HTR-8/SVneo (cell line): Measurements from ENCODE around the gene WSCD1.

Experiments
- DNase-seq: peaks from one replicate; pipeline ENCODE4 v3.0.0; 2011; ENCODE audit warnings: low spot score, mixed read lengths; ENCODE audit not compliant: insufficient read length
- FAIRE-seq: peaks from 2 replicates; lab custom pipeline; 2011; peaks lifted over from hg19 to GRCh38; lab: Jason Lieb, UNC

The WSCD1 gene

DNA sequence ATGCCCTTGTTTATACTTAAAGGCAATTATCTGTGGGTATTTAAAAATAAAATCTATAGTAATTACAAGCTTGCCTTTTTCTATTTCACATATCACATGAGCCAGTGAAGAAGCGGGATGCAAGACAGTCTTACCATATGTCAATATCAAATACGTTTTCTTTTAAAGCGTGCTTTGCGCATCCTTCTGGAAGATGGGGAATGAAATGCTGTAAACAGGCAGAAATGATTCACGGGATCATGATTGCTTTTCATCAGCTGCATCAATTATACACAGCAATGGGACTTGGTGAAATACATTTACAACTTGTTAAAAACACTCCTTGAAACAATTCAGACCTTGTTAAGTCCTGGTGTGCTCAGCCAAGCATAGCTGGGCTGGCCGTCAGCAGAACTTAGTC is 72.5 kb downstream of the WSCD1 start:
- DNase-seq (no peak), FAIRE-seq (no peak)

DNA sequence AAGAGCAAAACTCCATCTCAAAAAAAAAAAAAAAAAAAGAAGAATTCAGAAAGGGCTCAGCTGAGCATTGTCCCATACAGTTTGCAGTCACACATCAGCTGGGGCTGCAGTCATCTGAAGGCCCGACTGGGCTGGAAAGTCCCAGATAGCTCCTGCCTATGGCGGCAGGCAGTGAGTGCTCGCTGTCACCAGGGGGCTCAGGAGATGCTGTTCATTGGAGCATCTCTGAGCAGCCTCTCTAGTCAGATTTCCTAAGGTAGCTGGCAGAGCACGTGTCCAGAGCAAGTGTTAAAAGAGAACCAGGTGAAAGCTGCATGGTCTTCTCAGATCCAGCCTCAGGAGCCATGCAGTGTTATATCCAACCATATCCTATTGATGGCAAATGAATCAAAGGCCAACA is 75.8 kb downstream of the WSCD1 start:
- FAIRE-seq (no peak), DNase-seq (no peak)

DNA sequence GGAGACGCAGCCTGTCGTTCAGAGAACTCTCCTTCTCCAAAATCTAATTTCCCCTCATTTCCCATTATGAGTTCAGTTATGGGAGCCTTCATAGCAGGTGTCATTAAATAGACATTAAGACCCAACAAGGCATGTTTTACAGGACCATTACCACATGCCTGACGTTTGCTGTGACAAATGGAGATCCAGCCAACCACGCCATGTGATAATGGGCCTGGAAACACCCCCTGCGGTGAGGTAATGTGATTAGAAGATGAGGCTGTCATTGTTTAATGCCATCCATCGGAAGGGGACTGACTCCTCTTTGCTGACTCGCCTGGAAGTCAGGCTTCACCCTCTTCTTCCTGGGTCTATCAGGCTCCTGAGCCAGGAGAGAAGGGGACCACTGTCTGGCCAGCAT is 76.9 kb downstream of the WSCD1 start:
- DNase-seq (no peak), FAIRE-seq (no peak)

DNA sequence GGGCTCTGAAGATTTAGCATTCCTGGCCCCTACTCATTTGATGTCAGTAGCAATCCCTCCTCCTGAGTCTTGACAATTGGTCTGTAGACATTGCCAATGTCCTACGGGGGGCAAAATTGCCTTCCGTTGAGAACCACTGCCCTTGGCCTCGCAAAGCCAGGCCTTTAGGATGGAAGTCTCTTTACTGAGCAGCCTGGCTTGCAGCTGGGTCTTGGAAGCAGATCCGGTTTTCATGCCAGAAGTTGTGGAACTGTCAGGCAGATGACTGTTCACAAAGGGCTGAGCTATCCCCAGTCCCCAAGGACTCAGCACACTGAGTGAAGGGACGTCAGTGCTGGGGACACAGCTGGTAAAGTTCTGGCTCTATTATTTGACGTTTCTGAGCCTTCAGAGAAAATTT is 83.2 kb downstream of the WSCD1 start:
- FAIRE-seq = no peak
- DNase-seq = no peak

DNA sequence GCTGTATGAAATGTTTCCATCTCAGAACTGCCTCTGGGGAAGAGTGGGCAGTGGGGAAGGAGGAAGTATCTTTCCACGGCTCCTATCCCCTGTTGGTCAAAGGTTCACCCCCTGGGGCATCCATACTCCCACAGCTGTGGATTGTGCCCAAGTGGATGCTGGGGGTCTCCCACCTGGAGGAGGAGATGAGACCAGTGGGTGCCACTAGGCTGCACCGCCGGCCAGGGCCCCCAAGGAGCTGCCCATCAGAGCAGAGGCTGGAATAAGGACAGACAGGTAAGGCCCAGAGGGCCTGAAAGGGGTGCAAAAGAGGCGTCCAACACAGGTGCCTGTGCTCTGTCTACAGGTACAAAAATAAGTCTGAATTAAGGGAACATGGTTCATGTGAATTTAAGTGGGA is 87.5 kb downstream of the WSCD1 start:
- FAIRE-seq (no peak), DNase-seq (no peak)

DNA sequence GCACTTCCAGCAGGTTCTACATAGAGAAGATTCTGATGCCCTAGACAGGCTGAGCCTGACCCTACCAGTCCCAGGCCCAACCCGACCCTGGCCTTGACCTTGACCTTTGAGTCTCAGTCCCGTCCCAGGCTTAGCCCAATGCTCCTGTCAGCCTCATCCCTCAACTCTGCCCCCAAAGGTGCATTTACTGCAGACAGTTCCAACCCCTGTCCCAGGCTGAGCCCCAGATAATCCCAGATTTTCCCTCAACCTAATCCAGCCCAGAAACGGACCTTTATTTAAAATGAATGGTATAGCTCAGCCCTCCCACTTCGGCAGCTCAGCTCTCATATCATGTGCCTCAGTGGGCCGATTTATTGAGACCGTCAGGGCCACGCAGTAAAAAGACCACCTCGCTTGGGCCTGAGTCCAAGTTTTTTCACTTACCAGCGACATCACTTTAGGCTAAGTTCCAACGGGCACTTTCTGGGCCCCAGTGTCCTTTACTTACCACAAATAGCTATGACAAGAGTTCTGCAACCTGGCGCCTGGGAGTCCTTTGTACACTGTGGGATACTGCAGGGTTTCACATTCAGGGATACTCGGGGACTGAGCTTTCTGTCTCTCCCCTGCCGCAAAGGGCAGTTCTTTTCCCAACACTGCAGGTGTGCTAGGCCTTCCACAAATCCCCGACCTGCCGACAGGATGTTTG is 89.5 kb downstream of the WSCD1 start:
- FAIRE-seq (no peak), DNase-seq (no peak)

DNA sequence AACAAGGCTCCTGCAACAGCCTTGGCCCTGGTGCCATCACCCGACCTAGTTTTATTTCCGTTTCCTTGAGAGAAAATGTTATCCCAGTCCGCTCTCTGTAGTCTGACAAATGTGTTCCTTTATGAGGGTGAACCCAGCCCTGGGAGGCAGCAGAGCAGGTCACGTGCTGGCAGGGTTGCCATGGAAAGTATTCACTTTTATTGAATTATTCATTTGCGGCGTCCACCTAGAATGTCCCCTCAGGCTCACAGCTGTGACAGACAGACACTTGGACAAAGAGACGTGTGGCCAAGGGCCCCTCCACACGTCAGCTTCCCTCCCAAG is 90.0 kb downstream of the WSCD1 start:
- no peak for DNase-seq
- no peak for FAIRE-seq

DNA sequence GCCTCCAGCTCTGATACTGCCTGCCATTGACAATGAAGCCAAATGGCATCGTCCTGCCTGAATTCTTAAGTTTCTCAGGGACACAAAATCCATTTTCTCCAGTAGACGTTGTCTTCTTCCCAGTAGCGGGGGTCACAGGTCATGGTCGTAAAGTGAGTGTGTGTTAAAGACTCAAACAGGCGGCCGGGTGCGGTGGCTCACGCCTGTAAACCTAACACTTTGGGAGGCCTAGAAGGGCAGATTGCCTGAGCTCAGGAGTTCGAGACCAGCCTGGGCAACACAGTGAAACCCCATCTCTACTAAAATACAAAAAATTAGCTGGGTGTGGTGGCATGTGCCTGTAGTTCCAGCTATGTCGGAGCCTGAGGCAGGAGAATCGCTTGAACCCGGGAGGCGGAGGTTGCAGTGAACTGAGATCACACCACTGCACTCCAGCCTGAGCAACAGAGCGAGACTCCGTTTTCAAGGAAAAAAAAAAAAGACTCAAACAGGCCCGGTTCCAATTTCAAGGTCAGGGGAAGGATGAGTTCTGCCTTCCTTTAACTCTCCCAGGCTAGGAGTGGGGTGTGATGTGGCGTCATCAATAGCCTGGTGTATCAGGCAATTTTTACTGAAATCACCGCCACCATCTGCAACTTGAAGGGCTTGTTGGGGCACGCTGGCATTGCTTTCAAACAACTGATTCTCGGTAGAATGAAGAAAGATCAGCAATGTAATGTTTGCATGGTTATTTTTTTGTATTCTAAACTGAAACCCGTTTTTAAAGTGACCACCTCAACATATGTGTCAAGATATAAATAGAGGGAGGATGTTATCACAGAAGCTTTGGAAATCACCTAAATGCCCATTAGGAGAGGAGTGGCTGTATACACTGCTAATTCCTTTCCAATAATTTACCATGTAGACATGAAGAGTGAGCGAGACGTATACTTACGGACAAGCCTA is 91.0 kb downstream of the WSCD1 start:
- DNase-seq = no peak
- no peak for FAIRE-seq

DNA sequence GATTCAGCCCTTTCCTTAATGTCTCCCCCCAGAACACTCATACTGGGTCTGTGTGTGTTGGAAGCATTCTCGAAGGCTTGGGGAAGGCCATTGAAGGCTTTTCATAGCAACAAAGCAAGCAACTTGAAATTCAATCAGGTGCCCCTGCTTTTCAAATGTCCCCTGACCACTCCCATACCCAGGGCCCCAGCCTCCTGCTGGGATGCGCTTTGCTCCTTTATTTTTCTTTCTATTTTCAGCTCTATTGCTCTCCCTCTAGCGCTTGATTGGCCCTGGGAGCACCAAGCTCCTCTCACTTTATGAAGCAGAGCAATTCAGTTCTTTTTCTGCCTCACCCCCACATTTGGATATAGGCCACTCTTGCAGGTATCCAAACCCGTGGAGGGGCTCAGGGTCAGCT is 92.0 kb downstream of the WSCD1 start:
- DNase-seq = no peak
- FAIRE-seq = no peak

DNA sequence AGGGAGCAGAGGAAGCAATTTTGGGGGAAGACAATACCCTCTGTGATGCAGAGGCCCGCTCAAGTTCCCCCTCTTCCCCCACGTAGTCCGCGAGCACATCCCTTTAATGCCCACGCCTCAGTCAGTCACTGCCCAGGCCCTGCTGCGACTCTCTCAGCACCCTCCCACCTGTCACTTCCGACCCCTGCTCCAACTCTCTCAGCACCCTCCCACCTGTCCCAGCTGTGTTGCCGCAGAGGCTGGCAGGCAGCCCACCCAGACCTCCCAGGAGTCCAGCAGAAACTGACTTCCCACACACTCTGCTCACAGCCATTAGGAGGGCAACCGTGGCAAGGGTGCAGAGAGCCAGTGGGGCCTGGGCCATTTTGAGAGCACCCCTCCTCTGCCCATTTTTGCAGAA is 92.7 kb downstream of the WSCD1 start:
- DNase-seq (no peak), FAIRE-seq (no peak)

DNA sequence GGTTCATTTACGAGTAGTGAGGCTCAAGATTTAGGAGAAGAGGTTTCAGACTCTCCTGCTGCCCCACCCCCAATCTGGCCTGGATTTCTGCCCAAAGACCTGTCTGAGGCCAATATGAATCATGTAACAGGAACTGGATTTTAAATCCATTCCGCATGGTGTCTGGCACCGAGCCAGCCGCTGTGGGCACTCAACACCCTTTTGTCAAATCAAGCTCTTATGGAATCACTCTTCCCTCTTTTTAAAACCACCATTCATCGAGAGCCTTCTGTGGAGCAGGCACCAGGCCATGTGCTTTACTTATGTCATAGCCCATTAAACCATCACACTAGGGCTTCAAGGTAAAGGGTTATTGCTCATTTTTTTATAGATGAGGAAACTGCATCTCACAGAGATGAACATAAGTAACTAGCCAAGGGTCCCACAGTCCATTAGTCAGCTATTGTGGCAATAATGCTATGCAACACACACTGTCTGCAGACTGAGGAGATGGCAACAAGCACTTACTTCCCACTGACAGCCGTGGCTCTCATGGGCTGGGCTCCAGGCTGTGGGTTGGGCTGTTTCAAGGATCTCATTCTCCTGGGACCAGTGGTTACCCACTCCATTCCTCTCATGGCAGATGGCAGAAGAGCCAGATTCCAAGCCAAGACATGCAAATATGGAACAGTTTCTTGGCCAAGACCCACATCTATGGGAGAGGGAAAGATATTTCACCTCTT is 93.6 kb downstream of the WSCD1 start:
- DNase-seq (no peak), FAIRE-seq (no peak)

DNA sequence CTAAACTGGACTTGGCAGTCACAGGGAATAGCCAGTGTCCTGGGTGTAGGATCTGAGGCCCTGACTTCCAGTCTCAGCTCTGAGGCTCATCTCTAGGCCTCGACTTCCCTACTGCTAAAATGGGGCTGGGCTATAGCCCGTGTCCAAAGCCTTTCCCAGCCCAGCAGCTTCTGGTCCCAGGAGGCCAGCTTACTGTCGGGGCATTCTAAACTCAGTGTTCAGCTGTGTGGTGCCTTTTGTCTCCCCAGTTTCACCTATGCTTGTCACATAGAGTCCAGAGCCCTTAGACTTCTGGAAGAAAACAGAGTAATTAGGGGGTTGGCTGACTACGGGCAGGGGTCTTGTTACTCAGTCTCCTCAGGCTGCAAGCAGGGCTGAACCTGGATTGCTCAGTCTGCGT is 94.8 kb downstream of the WSCD1 start:
- no peak for DNase-seq
- FAIRE-seq = no peak

DNA sequence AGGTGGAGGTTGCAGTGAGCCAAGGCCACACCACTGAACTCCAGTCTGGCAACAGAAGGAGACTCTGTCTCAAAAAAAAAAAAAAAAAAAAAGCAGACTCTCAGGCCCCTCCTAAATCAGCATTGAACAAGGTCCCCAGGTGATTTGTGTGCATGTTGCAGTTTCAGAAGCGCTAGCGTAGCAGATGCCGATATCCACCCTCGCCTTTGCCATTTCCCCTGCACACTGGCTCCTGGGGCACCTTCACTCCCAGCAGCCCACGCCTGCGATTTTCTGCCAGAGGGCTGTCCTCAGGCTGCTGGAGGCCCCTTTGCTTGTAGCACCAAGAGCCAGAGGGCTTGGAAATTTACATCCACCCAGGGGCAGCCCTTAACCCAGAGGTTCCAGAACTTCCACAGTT is 95.6 kb downstream of the WSCD1 start:
- no peak for DNase-seq
- no peak for FAIRE-seq

DNA sequence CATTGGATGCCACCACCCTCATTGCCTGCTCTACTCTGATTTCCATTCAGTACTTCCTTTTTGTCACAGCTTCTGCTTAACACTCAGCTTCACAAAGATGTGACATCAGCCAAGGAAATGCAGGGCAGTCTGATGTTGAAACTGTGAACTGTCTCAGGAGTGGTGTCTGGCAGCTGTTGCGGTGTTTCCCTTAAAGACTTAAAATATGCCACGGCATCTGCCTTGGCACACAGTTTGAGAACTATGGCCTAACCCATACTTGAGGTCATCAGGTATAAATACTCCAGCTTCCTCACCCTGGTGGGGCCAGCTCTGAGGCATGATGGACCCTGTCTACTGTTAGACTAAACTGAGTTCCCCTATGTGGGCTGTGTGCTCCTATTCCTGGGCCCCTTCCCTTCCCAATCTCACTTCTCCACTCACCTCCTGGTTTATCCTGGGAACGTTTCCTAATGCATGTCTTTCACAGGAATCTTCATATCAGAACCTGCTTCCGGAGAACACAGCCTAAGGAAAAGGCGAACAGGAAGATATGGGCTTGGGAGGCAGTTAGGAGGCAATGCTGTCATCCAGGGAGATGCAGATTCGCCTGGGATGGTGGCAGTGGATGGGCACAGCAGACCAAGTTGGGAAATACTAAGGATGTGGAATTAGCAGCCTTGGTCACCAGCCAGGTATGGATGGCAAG is 96.5 kb downstream of the WSCD1 start:
- DNase-seq (no peak), FAIRE-seq (no peak)

DNA sequence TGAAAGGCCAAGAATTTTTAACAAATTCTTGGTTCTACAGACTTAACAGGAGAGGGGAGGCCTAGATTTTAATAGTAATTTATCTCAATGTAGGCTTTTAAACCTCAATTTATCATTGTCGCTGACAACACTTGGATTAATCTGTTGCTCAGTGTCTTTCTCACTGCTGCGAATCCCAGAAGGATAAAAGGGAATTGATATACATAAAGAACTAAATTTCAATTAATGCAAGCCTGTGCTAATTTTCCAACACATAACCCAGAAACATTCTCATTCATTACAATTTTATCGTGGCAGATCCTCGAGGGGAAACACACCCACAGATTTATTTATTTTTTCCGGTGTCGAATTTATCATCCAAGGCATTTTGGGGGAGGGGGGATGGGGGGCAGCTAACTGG is 98.1 kb downstream of the WSCD1 start:
- FAIRE-seq = no peak
- no peak for DNase-seq

DNA sequence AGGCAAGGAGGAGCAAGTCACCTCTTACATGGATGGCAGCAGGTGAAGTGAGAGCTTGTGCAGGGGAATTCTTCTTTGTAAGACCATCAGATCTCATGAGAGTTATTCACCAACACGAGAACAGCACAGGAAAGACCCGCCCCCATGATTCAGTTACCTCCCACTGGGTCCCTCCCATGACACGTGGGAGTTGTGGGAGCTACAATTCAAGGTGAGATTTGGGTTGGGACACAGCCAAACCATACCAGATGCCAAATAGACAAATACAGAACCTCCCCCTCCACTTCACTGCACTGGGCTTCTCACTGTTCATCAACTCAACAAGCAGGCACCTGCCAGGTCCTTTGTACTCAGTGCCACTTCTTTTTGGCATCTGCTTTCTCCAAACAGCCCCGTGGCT is 100.2 kb downstream of the WSCD1 start:
- FAIRE-seq (no peak), DNase-seq (no peak)

DNA sequence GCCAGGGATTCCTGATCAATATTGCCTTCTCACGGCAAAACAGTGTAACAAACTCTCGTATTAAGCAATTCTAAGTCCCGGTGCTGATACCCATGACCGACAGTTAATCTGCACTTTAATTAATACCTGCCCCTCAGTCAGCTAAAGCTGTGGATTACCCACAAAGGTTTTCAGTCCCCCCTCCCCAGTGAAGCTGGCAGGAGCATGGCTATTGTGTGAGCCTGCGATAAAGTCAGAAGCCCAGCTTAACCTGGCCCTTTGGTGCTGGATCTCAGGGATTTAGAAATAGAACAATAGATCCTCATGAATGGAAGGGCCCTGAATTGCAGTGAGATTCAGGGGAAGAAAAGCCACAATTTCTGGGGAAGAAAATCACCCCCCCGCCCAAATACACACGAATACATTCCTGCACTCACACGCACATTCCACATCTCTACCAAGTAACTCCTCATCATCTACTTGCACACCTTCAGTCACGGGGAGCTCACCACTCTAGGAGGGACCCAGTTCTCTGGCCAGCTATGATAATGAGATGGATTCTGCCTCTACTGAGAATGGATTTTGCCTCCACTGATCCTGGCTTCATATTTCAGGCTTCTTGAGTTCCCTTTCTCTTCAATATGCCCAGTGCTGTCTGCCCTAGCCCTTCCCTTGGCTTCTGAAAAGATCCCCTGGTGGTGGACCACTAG is 102.6 kb downstream of the WSCD1 start:
- DNase-seq (no peak), FAIRE-seq (no peak)

DNA sequence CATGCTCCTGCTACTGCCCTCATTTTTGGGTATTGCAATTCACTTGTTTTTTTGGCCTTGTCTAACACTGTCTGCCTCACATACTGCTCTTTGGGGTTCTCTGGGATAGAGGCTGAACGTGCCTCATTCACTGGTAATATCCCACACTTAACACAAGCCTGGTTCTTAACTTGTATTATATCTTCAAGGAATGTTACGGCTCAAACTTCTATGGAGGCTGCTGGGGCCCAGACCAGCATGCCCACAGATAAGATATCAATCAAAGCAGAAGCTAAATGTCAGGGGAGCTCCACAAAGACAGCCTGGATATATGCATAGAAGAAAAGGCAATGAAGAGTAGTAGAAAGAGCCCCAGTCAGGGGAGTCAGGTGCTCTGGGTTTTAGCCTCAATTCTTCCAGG is 103.5 kb downstream of the WSCD1 start:
- FAIRE-seq = no peak
- no peak for DNase-seq
